CD4-positive, alpha-beta T cell treated with Interleukin-12 subunit alpha and Interleukin-12 subunit beta, for 1 hour (primary cell): ENCODE measurements around the gene MPDU1.
"Not testable (repeated sequence)": the region's sequence is repeated elsewhere in the genome, so short reads cannot be mapped to it uniquely, and the experiment has no call there.

Source experiments
- DNase-seq: peaks from one replicate; pipeline ENCODE4 v3.0.0-alpha.2; 2020

The MPDU1 gene

GRCh38 chr17:7582396-7583252 lies 1.0 kb upstream of the MPDU1 start:
- no peak for DNase-seq

GRCh38 chr17:7586673-7587419 lies 3.2 kb downstream of the MPDU1 start:
- no peak for DNase-seq

GRCh38 chr17:7587420-7588151 lies 3.9 kb downstream of the MPDU1 start:
- no peak for DNase-seq

- DNase-seq: no peak
These were observed 5.0 kb downstream of the MPDU1 start for GRCh38 chr17:7588553-7589203.

GRCh38 chr17:7589204-7589868 lies 5.7 kb downstream of the MPDU1 start:
- DNase-seq: peak; percentile 72

GRCh38 chr17:7589891-7590691 lies 6.4 kb downstream of the MPDU1 start, which contains the start of gene SOX15:
Gene SOX15, minus strand, starts transcription at chr17:7590094. Its CDS starts 418 bp downstream, at chr17:7589676.
- DNase-seq: no peak

- DNase-seq: no peak
These were observed 7.1 kb downstream of the MPDU1 start for GRCh38 chr17:7590743-7591142.

GRCh38 chr17:7591596-7591995 lies 7.9 kb downstream of the MPDU1 start:
- DNase-seq: no peak

- DNase-seq: no peak
These were observed 8.9 kb downstream of the MPDU1 start for GRCh38 chr17:7592422-7593021.

- no peak for DNase-seq
These were observed 9.6 kb downstream of the MPDU1 start for GRCh38 chr17:7593296-7593695.

- not testable (repeated sequence) for DNase-seq
These were observed 13.9 kb downstream of the MPDU1 start for GRCh38 chr17:7597561-7597960.

GRCh38 chr17:7606280-7606679 lies 22.6 kb downstream of the MPDU1 start:
- DNase-seq: no peak

- DNase-seq: no peak
These were observed 27.0 kb downstream of the MPDU1 start for GRCh38 chr17:7610641-7611040.

- DNase-seq: no peak
These were observed 28.1 kb downstream of the MPDU1 start for GRCh38 chr17:7611635-7612293.

GRCh38 chr17:7612294-7612640 lies 28.6 kb downstream of the MPDU1 start:
- DNase-seq: no peak

GRCh38 chr17:7613769-7614424 lies 30.2 kb downstream of the MPDU1 start:
- DNase-seq: no peak

- peak; percentile 100 for DNase-seq
These were observed 31.0 kb downstream of the MPDU1 start, which contains the start of gene FXR2 for GRCh38 chr17:7614425-7615264. Gene FXR2, minus strand, starts transcription at chr17:7614897. Its CDS starts 365 bp downstream, at chr17:7614532.

GRCh38 chr17:7615265-7615747 lies 31.7 kb downstream of the MPDU1 start:
- no peak for DNase-seq

- DNase-seq: no peak
These were observed 35.0 kb downstream of the MPDU1 start for GRCh38 chr17:7618608-7619007.
